Measurements from ENCODE around the gene C1QTNF8.

Gene C1QTNF8

GRCh38 chr16:1082952-1083675 is 12.9 kb downstream of the C1QTNF8 start:
- no peak for DNase-seq (ENCODE audit: low spot score)
- in situ Hi-C loops (cut with MboI; ENCODE audit: low pct_unique_long_range_greater_than_20kb, low sequenced_read_pairs, unreplicated experiment) = no loop called here
- no peak for TF ChIP-seq CTCF (IDR thresholded peaks at IDR 0.05; ENCODE audit: extremely low read depth, insufficient read depth, missing control alignments)

GRCh38 chr16:1082266-1082951 is 13.6 kb downstream of the C1QTNF8 start:
- DNase-seq (ENCODE audit: low spot score) = no peak
- in situ Hi-C loops (cut with MboI; ENCODE audit: low pct_unique_long_range_greater_than_20kb, low sequenced_read_pairs, unreplicated experiment) = no loop called here
- TF ChIP-seq CTCF (IDR thresholded peaks at IDR 0.05; ENCODE audit: extremely low read depth, insufficient read depth, missing control alignments) = no peak

GRCh38 chr16:1081734-1082265 is 14.2 kb downstream of the C1QTNF8 start:
- in situ Hi-C loops (cut with MboI; ENCODE audit: low pct_unique_long_range_greater_than_20kb, low sequenced_read_pairs, unreplicated experiment) = no loop called here
- no peak for DNase-seq (ENCODE audit: low spot score)
- TF ChIP-seq CTCF (IDR thresholded peaks at IDR 0.05; ENCODE audit: extremely low read depth, insufficient read depth, missing control alignments) = no peak

- no peak for DNase-seq (ENCODE audit: low spot score)
- in situ Hi-C loops (cut with MboI; ENCODE audit: low pct_unique_long_range_greater_than_20kb, low sequenced_read_pairs, unreplicated experiment) = no loop called here
- no peak for TF ChIP-seq CTCF (IDR thresholded peaks at IDR 0.05; ENCODE audit: extremely low read depth, insufficient read depth, missing control alignments)
Observed at GRCh38 chr16:1080801-1081733, 15.0 kb downstream of the C1QTNF8 start.

- DNase-seq (ENCODE audit: low spot score) = no peak
- in situ Hi-C loops (cut with MboI; ENCODE audit: low pct_unique_long_range_greater_than_20kb, low sequenced_read_pairs, unreplicated experiment) = no loop called here
- TF ChIP-seq CTCF (IDR thresholded peaks at IDR 0.05; ENCODE audit: extremely low read depth, insufficient read depth, missing control alignments) = no peak
Observed at GRCh38 chr16:1079786-1080525, 16.1 kb downstream of the C1QTNF8 start.
